A204.1 (cell line): ENCODE measurements around the gene MATR3.
A peak's percentile ranks its signal among the peaks of the same experiment; 100 is the strongest.
"Not testable (repeated sequence)": the region's sequence is repeated elsewhere in the genome, so short reads cannot be mapped to it uniquely, and the experiment has no call there.

Source experiments
- FAIRE-seq: peaks from 2 replicates; lab custom pipeline; 2012; peaks lifted over from hg19 to GRCh38; lab: Jason Lieb, UNC

The MATR3 gene, protein sequence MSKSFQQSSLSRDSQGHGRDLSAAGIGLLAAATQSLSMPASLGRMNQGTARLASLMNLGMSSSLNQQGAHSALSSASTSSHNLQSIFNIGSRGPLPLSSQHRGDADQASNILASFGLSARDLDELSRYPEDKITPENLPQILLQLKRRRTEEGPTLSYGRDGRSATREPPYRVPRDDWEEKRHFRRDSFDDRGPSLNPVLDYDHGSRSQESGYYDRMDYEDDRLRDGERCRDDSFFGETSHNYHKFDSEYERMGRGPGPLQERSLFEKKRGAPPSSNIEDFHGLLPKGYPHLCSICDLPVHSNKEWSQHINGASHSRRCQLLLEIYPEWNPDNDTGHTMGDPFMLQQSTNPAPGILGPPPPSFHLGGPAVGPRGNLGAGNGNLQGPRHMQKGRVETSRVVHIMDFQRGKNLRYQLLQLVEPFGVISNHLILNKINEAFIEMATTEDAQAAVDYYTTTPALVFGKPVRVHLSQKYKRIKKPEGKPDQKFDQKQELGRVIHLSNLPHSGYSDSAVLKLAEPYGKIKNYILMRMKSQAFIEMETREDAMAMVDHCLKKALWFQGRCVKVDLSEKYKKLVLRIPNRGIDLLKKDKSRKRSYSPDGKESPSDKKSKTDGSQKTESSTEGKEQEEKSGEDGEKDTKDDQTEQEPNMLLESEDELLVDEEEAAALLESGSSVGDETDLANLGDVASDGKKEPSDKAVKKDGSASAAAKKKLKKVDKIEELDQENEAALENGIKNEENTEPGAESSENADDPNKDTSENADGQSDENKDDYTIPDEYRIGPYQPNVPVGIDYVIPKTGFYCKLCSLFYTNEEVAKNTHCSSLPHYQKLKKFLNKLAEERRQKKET

GRCh38 chr5:139293507-139294373 is at the start of gene MATR3:
Gene MATR3 (plus strand): TSS chr5:139293740. CDS start chr5:139307416, 13,676 bp downstream.
- peak; percentile 85 for FAIRE-seq

DNA sequence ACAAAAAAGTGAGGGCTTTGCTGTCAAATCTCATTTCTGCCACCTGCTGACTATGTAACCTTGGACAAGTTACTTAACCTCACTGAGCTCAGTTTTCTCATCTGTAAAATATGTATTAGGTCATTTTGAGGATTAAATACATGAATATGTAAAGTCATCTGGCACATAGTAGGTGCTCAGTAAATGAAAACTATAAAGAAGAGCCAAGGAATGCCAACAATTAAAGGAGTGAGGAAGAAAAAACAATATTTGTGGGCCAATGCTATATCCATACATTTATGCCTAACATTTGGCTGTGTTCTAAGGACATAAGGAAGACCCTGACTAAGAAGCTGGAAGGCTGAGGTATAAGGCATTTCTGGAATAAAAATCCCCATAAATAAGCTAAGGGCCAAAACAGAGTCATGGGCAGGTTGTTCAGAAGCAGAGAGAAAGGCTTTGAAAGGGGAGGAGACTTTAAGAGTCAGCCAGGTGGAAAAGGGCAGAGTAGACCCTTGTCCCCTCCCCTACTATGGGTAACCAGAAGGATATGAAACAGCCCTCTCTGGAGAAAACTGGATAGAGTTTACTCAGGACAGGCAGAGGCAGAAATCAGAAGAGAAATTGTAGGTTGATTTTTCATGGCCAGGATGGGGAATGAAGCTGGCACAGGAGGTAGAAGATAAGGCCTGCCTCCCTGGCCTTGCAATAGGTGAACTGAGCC is 47.8 kb upstream of the MATR3 start:
- FAIRE-seq, result no peak

- no peak for FAIRE-seq
These were observed 47.1 kb upstream of the MATR3 start for GRCh38 chr5:139246394-139246793.

DNA sequence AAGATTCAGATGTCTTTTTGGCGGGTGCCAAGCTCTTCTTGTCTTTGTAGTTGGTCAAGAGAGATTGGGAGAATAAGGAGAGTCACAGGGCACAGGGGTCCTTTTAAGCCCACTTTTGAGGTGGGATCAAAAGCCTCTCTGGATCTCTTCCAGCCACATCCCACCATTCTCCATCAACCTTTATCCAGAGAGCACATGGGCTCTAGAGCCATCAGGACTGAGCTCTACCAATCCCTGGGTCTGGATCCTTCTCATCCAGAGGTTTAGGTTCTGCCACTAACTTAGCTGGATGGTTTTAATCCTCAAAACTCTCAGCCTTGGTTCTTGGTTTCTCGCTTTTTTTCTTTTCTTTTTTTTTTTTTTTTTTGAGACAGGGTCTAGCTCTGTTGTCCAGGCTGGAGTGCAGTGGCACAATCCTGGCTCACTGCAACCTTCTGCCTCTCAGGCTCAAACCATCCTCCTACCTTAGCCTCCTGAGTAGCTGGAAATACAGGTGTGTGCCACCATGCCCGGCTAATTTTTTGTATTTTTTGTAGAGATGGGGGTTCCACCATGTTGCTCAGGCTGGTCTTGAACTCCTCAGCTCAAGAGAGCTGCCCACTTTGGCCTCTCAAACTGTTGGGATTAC is 44.6 kb upstream of the MATR3 start:
- no peak for FAIRE-seq

- no peak for FAIRE-seq
These were observed 42.3 kb upstream of the MATR3 start for GRCh38 chr5:139251281-139251687.

GRCh38 chr5:139251695-139252288 is 41.7 kb upstream of the MATR3 start:
- FAIRE-seq, result no peak

DNA sequence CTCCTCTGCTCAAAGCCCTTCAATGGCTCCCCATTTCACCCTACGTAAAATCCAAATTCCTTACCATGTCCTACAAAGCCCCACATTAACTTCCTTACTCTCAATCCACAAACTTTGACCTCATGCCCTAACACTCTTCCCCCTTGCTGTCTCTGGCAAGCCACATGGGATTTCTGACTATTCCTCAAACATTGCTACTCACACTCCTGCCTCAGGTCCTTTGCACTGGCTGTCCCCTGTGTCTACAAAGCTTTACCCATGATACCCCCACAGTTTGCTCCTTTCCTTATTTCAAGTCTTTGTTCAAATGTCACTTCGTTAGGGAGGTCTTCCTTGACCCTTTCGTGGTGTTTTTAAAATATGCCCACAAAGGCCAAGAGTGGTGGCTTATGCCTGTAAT is 40.4 kb upstream of the MATR3 start:
- no peak for FAIRE-seq

DNA sequence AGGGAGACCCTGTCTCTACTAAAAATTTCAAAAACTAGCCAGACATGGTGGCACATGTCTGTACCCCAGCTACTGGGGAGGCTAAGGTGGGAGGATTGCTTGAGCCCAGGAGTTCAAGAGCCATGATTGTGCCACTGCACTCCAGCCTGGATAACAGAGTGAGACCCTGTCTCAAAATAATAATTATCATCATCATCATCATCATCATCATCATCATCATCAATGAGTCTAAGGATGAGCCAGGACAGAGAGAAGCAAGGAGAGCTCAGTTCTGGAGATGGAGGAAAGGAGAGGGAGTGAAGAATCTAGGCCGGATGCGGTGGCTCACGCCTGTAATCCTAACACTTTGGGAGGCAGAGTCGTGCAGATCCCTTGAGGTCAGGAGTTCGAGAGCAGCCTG is 36.7 kb upstream of the MATR3 start:
- no peak for FAIRE-seq

DNA sequence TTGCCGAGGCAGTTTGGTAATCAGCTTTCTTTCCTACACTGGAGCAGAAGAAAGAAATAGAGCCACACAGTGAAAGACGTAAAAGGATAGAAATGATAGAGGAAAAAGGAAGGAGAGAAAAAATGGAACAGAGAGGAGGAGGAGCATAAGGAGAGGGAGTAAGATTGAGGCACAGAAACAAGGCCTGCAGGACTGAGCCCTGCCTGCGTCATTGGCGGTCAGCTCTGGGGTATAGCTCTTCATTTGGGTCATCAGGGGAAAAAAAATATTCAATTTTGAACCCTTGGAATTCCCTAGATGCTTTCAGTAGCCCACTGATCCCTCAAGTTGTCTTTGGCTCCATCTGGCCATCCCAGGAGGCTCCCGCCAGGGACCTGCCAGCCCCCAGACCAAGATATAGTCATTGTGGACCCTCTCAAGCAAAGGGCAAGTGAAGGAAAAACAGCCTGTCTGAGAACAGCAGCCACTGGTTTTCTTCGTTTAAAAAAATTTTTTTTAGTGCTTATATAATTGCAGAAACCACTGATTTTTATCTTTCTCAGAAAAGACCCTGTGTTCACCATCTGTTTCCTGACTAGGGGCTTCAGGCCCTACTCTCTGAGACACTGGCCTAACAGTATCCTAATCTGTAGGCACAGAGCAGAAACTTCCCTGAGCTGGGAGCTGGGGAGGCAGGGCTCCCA is 31.3 kb upstream of the MATR3 start:
- no peak for FAIRE-seq

- peak; percentile 59 for FAIRE-seq
These were observed 30.6 kb upstream of the MATR3 start for GRCh38 chr5:139262742-139263445.

DNA sequence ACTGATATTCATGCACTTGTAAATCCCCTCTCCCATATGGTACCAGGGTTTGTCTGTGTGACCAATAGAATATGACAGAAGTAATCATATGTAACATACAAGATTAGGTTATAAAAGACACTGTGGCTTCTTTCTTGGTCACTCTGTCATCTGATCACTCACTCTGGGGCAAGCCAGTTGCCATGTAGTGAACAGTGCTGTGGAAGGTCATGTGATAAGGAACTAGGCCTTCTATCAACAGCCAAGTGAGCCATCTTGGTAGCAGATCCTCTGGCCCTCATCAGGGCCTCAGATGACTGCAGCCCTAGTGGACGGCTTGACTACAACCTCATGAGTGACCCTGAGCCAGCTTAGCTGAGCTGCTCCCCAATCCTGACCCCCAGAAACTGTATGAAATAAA is 30.0 kb upstream of the MATR3 start:
- no peak for FAIRE-seq

DNA sequence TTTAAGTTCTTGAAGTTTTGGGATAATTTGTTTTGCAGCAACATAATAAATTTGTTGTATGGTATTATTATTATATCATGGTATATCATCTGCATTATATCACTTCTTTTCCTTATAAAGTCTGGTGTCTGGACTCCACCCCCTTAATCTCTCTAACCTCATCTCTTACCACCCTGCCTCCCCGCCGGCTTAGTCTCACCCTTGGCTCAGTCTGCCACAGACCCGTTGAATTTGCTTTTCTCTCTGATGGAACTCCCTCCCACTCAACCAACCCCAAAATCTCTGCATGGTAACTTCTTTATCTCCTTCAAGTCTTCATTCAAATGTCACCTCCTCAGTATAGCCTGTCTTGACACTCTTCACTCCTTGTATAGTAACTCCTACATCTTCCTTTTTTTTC is 29.6 kb upstream of the MATR3 start:
- FAIRE-seq, result no peak

GRCh38 chr5:139265001-139265400 is 28.5 kb upstream of the MATR3 start:
- no peak for FAIRE-seq

DNA sequence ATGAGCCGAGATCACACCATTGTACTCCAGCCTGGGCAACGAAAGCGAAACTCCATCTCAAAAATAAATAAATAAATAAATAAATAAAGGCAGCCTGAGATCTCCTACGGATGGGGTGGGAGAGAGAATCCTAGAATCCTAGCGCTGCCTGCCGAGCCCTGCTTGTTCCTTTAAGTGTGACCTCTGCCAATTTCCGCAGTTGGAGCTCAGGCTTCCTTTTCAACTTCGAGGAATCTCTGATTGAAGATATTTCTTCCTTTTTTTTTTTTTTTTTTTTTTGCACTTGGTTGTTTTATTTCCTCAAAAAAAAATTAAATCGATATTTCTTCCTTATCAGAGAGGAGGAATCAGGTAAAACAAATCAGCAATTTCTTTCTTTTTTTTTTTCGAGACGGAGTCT is 27.3 kb upstream of the MATR3 start:
- FAIRE-seq, result no peak

- no peak for FAIRE-seq
These were observed 26.1 kb upstream of the MATR3 start for GRCh38 chr5:139267481-139267880.

GRCh38 chr5:139268364-139269202 is 25.0 kb upstream of the MATR3 start:
- FAIRE-seq, result no peak

DNA sequence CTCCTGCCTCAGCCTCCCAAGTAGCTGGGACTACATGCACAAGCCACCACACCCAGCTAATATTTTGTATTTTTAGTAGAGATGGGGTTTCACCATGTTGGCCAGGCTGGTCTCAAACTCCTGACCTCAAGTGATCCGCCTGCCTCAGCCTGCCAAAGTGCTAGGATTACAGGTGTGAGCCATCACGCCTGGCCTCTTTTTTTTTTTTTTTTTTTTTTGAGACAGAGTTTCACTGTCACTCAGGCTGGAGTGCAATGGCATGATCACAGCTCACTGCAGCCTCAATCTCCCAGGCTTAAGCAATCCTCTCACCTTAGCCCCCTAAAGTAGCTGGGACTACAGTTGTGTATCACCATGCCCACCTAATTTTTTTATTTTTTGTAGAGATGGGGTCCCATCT is 22.8 kb upstream of the MATR3 start:
- not testable (repeated sequence) for FAIRE-seq

DNA sequence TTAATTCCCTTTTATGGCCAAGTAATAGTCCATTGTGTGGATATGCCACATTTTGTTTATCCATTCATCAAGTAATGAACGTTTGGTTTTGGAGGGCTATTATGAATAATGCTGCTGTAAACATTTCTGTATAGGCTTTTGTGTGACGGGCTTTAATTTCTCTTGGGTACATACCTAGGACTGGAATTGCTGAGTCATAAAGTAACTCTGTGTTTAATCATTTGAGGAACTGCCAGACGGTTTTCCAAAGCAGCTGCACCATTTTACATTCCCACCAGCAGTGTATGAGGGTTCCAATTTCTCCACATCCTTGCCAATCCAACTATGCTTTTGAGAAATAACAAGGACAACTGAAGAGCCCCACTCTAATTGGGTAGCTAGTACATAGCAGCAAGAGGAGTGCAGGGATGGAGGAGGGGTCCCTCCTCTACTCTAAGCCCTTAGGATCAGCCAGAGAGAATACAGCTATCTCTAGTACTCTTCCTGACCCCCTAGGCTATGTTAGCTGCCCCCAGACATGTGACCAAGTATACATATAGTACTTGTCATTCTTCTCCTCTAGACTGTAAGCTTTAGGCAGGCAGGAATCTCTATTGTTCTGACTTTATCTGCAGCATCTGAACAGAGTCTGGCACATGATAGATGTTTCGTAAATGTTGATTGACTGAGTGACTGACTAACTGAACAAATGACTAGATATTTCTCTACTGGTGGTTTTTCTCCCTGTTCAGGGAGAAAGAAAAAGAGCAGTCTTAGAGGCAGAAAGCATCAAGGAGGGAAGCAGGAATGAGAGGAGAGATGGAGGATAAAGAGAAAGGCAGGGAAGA is 22.1 kb upstream of the MATR3 start:
- FAIRE-seq, result no peak
